Measurements from ENCODE around the gene PCSK5. TPM values are rescaled to one million over a fixed set of nuclear protein-coding genes. Genes with fewer than 3 reads are reported as not detected.
"Not testable (repeated sequence)": the region's sequence is repeated elsewhere in the genome, so short reads cannot be mapped to it uniquely, and the experiment has no call there.

Gene PCSK5
- polyA plus RNA-seq, 1 donor: 123 TPM

DNA sequence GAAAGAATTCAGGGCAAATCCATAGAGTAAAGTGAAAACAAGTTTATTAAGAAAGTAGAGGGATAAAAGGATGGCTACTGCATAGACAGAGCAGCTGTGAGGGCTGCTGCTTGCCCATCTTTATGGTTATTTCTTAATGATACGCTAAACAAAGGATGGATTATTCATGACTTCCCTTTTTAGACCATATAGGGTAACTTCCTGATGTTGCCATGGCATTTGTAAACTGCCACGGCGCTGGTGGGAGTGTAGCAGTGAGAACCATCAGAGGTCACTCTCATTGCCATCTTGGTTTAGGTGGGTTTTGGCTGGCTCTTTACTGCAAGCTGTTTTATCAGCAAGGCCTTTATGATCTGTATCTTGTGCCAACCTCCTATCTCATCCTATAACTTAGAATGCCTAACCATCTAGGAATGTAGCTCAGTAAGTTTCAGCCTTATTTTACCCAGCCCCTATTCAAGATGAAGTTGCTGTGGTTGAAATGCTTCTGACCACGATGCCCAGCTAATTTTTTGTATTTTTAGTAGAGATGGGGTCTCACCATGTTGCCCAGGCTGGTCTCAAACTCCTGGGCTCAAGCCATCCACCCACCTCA, 461.6 kb downstream of the PCSK5 start:
- peaks cover 47% of the 10 kb centered on the region for H3K36me3 ChIP-seq (ENCODE audit: control insufficient read depth, insufficient read depth, low read length)
- no peaks in the 10 kb centered on the region for H3K4me1 ChIP-seq (ENCODE audit: control insufficient read depth, insufficient read depth, low read length)
- no peaks in the 10 kb centered on the region for H3K27me3 ChIP-seq (ENCODE audit: control insufficient read depth, insufficient read depth, low read length)
- H3K27ac ChIP-seq (ENCODE audit: low read length): no peak overlapping the region
- WGBS (ENCODE audit: insufficient coverage, low lambda C conversion rate): no CpG with 5 or more reads among the region's 4 CpGs
- no peak for DNase-seq
- no peaks in the 10 kb centered on the region for H3K9me3 ChIP-seq (ENCODE audit: control insufficient read depth, low read depth, low read length)
- H3K4me3 ChIP-seq (ENCODE audit: low read length): no peak overlapping the region

DNA sequence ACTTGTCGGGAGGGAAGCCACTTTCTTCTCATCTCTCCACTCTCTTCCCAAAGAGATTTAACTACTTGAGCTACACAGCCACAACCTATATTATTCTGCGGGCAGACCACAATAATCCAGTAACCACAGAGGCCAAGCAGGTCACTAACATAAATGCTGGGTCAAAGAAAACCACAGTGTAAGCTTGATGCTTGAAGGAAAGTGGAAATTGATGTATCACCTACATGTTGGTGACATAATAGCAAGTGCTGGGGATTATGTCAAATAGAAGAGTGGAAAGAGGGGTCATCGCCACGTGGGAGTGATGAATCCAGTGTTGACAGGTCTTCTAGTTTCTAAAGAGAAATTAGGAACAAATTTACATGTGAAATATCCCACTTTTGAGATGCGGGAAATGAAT, 462.8 kb downstream of the PCSK5 start:
- no peaks in the 10 kb centered on the region for H3K4me1 ChIP-seq (ENCODE audit: control insufficient read depth, insufficient read depth, low read length)
- 71% methylated on average over 1 of the region's 5 CpGs for WGBS (ENCODE audit: insufficient coverage, low lambda C conversion rate)
- H3K36me3 ChIP-seq (ENCODE audit: control insufficient read depth, insufficient read depth, low read length): peaks cover 51% of the 10 kb centered on the region
- no peaks in the 10 kb centered on the region for H3K27me3 ChIP-seq (ENCODE audit: control insufficient read depth, insufficient read depth, low read length)
- no peak overlapping the region for H3K4me3 ChIP-seq (ENCODE audit: low read length)
- H3K9me3 ChIP-seq (ENCODE audit: control insufficient read depth, low read depth, low read length): no peaks in the 10 kb centered on the region
- no peak for DNase-seq
- H3K27ac ChIP-seq (ENCODE audit: low read length): no peak overlapping the region

DNA sequence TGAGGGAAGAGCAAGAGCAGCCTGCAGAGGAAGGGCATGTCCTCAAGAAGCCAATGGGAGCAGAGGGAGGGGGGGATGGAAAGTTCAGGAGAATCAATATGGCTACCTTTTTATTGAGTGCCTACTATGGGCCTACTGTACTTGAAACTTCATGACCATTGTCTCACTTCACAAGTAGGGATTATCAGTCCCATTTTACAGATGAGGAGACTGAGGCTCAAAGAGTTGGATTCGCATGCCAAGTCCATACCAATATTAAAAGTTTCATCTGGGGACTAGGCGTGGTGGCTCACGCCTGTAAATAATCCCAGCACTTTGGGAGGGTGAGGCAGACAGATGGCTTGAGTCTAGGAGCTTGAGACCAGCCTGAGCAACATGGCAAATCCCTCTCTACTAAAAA, 463.7 kb downstream of the PCSK5 start:
- no peak for DNase-seq
- Histone ChIP-seq H3K27me3 (ENCODE audit: control insufficient read depth, insufficient read depth, low read length) (no peaks in the 10 kb centered on the region), H3K9me3 (ENCODE audit: control insufficient read depth, low read depth, low read length) (no peaks in the 10 kb centered on the region), H3K36me3 (ENCODE audit: control insufficient read depth, insufficient read depth, low read length) (peaks cover 53% of the 10 kb centered on the region), H3K4me1 (ENCODE audit: control insufficient read depth, insufficient read depth, low read length) (no peaks in the 10 kb centered on the region), H3K4me3 (ENCODE audit: low read length) (no peak overlapping the region), H3K27ac (ENCODE audit: low read length) (no peak overlapping the region)
- no CpG with 5 or more reads among the region's 3 CpGs for WGBS (ENCODE audit: insufficient coverage, low lambda C conversion rate)

GRCh38 chr9:76355886-76356285, 465.4 kb downstream of the PCSK5 start:
- peaks cover 58% of the 10 kb centered on the region for H3K36me3 ChIP-seq (ENCODE audit: control insufficient read depth, insufficient read depth, low read length)
- no peaks in the 10 kb centered on the region for H3K9me3 ChIP-seq (ENCODE audit: control insufficient read depth, low read depth, low read length)
- no peaks in the 10 kb centered on the region for H3K27me3 ChIP-seq (ENCODE audit: control insufficient read depth, insufficient read depth, low read length)
- WGBS (ENCODE audit: insufficient coverage, low lambda C conversion rate): 88% methylated on average over 4 of the region's 6 CpGs
- H3K4me3 ChIP-seq (ENCODE audit: low read length): no peak overlapping the region
- no peak overlapping the region for H3K27ac ChIP-seq (ENCODE audit: low read length)
- no peak for DNase-seq
- no peaks in the 10 kb centered on the region for H3K4me1 ChIP-seq (ENCODE audit: control insufficient read depth, insufficient read depth, low read length)

DNA sequence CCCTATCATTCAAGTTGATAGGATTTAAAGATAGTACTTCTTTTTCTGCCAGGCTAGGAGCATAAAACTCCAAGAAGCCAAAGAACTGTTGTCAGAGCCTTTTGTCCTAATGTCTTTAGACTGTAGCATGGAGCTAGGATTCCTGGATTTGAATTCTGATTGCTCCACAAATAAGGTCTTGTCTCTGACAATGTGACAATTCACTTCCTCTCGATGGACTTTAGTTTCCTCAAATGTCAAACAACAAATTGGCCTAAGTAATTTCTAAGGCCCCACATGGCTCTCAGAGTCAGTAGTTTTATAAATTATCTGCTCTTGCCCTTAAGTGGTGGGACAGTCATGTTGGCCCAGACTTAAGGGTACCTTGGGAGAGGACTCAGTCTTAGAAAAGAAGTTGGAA, 467.1 kb downstream of the PCSK5 start:
- Histone ChIP-seq H3K27ac (ENCODE audit: low read length) (no peak overlapping the region), H3K9me3 (ENCODE audit: control insufficient read depth, low read depth, low read length) (no peaks in the 10 kb centered on the region), H3K4me3 (ENCODE audit: low read length) (no peak overlapping the region), H3K36me3 (ENCODE audit: control insufficient read depth, insufficient read depth, low read length) (peaks cover 51% of the 10 kb centered on the region), H3K4me1 (ENCODE audit: control insufficient read depth, insufficient read depth, low read length) (peaks cover 5% of the 10 kb centered on the region), H3K27me3 (ENCODE audit: control insufficient read depth, insufficient read depth, low read length) (no peaks in the 10 kb centered on the region)
- WGBS (ENCODE audit: insufficient coverage, low lambda C conversion rate): no CpG with 5 or more reads among the region's 1 CpG
- no peak for DNase-seq

- DNase-seq: no peak
- WGBS (ENCODE audit: insufficient coverage, low lambda C conversion rate): 100% methylated on average over 1 of the region's 10 CpGs
- Histone ChIP-seq H3K36me3 (ENCODE audit: control insufficient read depth, insufficient read depth, low read length) (peaks cover 40% of the 10 kb centered on the region), H3K27me3 (ENCODE audit: control insufficient read depth, insufficient read depth, low read length) (no peaks in the 10 kb centered on the region), H3K9me3 (ENCODE audit: control insufficient read depth, low read depth, low read length) (no peaks in the 10 kb centered on the region), H3K4me1 (ENCODE audit: control insufficient read depth, insufficient read depth, low read length) (peaks cover 15% of the 10 kb centered on the region), H3K4me3 (ENCODE audit: low read length) (no peak overlapping the region), H3K27ac (ENCODE audit: low read length) (no peak overlapping the region)
Measured at GRCh38 chr9:76358628-76359280, 468.3 kb downstream of the PCSK5 start.

DNA sequence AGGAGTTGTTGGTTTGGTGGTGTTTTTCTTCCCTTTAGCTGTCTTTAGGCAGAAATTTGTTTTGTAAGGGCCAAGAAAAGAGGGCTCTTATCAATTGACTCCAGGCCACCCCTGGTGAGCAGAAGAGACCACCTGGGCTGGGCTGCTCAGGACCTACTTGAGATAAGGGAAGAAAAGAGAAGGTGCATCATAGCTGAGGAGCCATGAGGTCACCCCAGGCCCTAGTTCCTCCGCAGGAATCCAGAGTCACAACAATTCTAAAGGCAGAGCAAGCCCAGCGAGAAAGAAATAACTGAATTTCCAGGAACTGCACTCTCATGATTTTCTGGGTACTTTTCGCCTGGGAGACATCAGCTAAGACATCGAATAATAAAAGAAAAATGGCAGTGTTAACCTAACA, 468.9 kb downstream of the PCSK5 start:
- Histone ChIP-seq H3K4me1 (ENCODE audit: control insufficient read depth, insufficient read depth, low read length) (peaks cover 19% of the 10 kb centered on the region), H3K4me3 (ENCODE audit: low read length) (no peak overlapping the region), H3K27ac (ENCODE audit: low read length) (no peak overlapping the region), H3K9me3 (ENCODE audit: control insufficient read depth, low read depth, low read length) (no peaks in the 10 kb centered on the region), H3K36me3 (ENCODE audit: control insufficient read depth, insufficient read depth, low read length) (peaks cover 34% of the 10 kb centered on the region), H3K27me3 (ENCODE audit: control insufficient read depth, insufficient read depth, low read length) (no peaks in the 10 kb centered on the region)
- WGBS (ENCODE audit: insufficient coverage, low lambda C conversion rate): 90% methylated on average over 2 of the region's 4 CpGs
- no peak for DNase-seq

GRCh38 chr9:76359766-76360165, 469.3 kb downstream of the PCSK5 start:
- no peak for DNase-seq
- no peak overlapping the region for H3K27ac ChIP-seq (ENCODE audit: low read length)
- no CpG with 5 or more reads among the region's 2 CpGs for WGBS (ENCODE audit: insufficient coverage, low lambda C conversion rate)
- peaks cover 31% of the 10 kb centered on the region for H3K36me3 ChIP-seq (ENCODE audit: control insufficient read depth, insufficient read depth, low read length)
- H3K4me1 ChIP-seq (ENCODE audit: control insufficient read depth, insufficient read depth, low read length): peaks cover 19% of the 10 kb centered on the region
- H3K4me3 ChIP-seq (ENCODE audit: low read length): no peak overlapping the region
- H3K9me3 ChIP-seq (ENCODE audit: control insufficient read depth, low read depth, low read length): no peaks in the 10 kb centered on the region
- no peaks in the 10 kb centered on the region for H3K27me3 ChIP-seq (ENCODE audit: control insufficient read depth, insufficient read depth, low read length)

- not testable (repeated sequence) for H3K9me3 ChIP-seq (ENCODE audit: control insufficient read depth, low read depth, low read length); H3K4me3 ChIP-seq (ENCODE audit: low read length); H3K27me3 ChIP-seq (ENCODE audit: control insufficient read depth, insufficient read depth, low read length)
- H3K27ac ChIP-seq (ENCODE audit: low read length): peak overlapping the region; percentile 84
- H3K4me1 ChIP-seq (ENCODE audit: control insufficient read depth, insufficient read depth, low read length): peaks cover 19% of the 10 kb centered on the region
- peaks cover 19% of the 10 kb centered on the region for H3K36me3 ChIP-seq (ENCODE audit: control insufficient read depth, insufficient read depth, low read length)
- 0% methylated on average over 1 of the region's 16 CpGs for WGBS (ENCODE audit: insufficient coverage, low lambda C conversion rate)
- DNase-seq: peak; percentile 23 to 74
Measured at GRCh38 chr9:76362332-76363031, 472.0 kb downstream of the PCSK5 start.

- peaks cover 19% of the 10 kb centered on the region for H3K4me1 ChIP-seq (ENCODE audit: control insufficient read depth, insufficient read depth, low read length)
- peaks cover 14% of the 10 kb centered on the region for H3K36me3 ChIP-seq (ENCODE audit: control insufficient read depth, insufficient read depth, low read length)
- H3K27me3 ChIP-seq (ENCODE audit: control insufficient read depth, insufficient read depth, low read length): no peaks in the 10 kb centered on the region
- peak in 1 of 2 donors; percentile 75 for DNase-seq
- H3K9me3 ChIP-seq (ENCODE audit: control insufficient read depth, low read depth, low read length): no peaks in the 10 kb centered on the region
- no peak overlapping the region for H3K4me3 ChIP-seq (ENCODE audit: low read length)
- peak overlapping the region; percentile 84 for H3K27ac ChIP-seq (ENCODE audit: low read length)
- no CpG with 5 or more reads among the region's 3 CpGs for WGBS (ENCODE audit: insufficient coverage, low lambda C conversion rate)
Measured at GRCh38 chr9:76363032-76363395, 472.5 kb downstream of the PCSK5 start.

Measured in large intestine (tissue), 3 donors.